HG03135 (cell line): ENCODE data around the gene MBTPS1.
A peak's percentile ranks its signal among the peaks of the same experiment; 100 is the strongest.

Source experiments
- ATAC-seq: cut with Tn5 transposase; IDR thresholded peaks from one replicate; pipeline ENCODE4 v1.9.1; 2021; ENCODE audit warnings: mild to moderate bottlenecking, moderate library complexity; ENCODE audit not compliant: unreplicated experiment

MBTPS1 gene

GRCh38 chr16:84014570-84015327, 102.0 kb downstream of the MBTPS1 start:
- ATAC-seq = no peak

- peak; percentile 73 for ATAC-seq
Measured at GRCh38 chr16:84013787-84014569, 102.8 kb downstream of the MBTPS1 start.

GRCh38 chr16:84009282-84009681, 107.5 kb downstream of the MBTPS1 start:
- no peak for ATAC-seq

GRCh38 chr16:84007965-84008364, 108.8 kb downstream of the MBTPS1 start:
- ATAC-seq = no peak

GRCh38 chr16:84007520-84007919, 109.2 kb downstream of the MBTPS1 start:
- no peak for ATAC-seq

GRCh38 chr16:84005391-84005790, 111.4 kb downstream of the MBTPS1 start:
- ATAC-seq = no peak

- no peak for ATAC-seq
Measured at GRCh38 chr16:84004442-84004841, 112.3 kb downstream of the MBTPS1 start.
